Neural cell (in vitro differentiated cells): ENCODE data around the gene RBM10.

Experiments used
- CTCF ChIP-seq: fragments of 450-650 bp; IDR thresholded peaks from 2 replicates; pipeline ENCODE4 v1.5.1; 2014; ENCODE audit warnings: antibody characterized with exemption, mild to moderate bottlenecking, moderate library complexity; ENCODE audit not compliant: poor library complexity, severe bottlenecking
- EP300 ChIP-seq: fragments of 450-650 bp; conservative IDR thresholded peaks from 2 replicates; pipeline ENCODE4 v1.6.1; 2014; ENCODE audit warnings: antibody characterized with exemption, mild to moderate bottlenecking, moderate library complexity; ENCODE audit not compliant: poor library complexity, severe bottlenecking
- EZH2 ChIP-seq: fragments of 200-600, 300-800 bp; shearing (Covaris generic), sonication (generic); IDR thresholded peaks from 2 replicates; pipeline ENCODE4 v1.6.1; 2014; ENCODE audit warnings: antibody characterized with exemption, low read length, borderline replicate concordance, mild to moderate bottlenecking; ENCODE audit not compliant: insufficient read depth, poor library complexity, severe bottlenecking
- RAD21 ChIP-seq: fragments of 450-650 bp; conservative IDR thresholded peaks from 2 replicates; pipeline ENCODE4 v1.6.1; 2014; ENCODE audit warnings: antibody characterized with exemption, mild to moderate bottlenecking, moderate library complexity
- SMC3 ChIP-seq: fragments of 450-650 bp; conservative IDR thresholded peaks from 2 replicates; pipeline ENCODE4 v1.6.1; 2014; ENCODE audit warnings: antibody characterized with exemption, mild to moderate bottlenecking, moderate library complexity; ENCODE audit not compliant: poor library complexity

- TF ChIP-seq CTCF (no peak), RAD21 (no peak), EP300 (no peak), SMC3 (no peak), EZH2 (no peak)
Observed at GRCh38 chrX:47217852-47218279, 72.8 kb downstream of the RBM10 start.
